Heart right ventricle (tissue), 16 donors: ENCODE results near the gene PHF19. TPM values are rescaled to one million over a fixed set of nuclear protein-coding genes. Genes with fewer than 3 reads are reported as not detected.

Experiments used
- ATAC-seq, 8 donors: fragments of 200-7000 bp; cut with Tn5 transposase; one replicate each; pipeline ENCODE4 v1.9.1; 2020; ENCODE audit warnings: mild to moderate bottlenecking in 8 of 8, moderate library complexity in 8 of 8, moderate number of reproducible peaks in 1 of 8
- DNase-seq, 2 donors: peaks; one replicate each; pipeline ENCODE4 v3.0.0-alpha.2; 2020
- H3K27ac ChIP-seq, 10 donors: fragments of 200-600 bp; sonication (generic) in 2 of 10; one replicate each; pipeline versions ENCODE4 v1.5.0 to v1.8.0; 2020 to 2022; ENCODE audit warnings: mild to moderate bottlenecking in 3 of 10
- H3K27me3 ChIP-seq, 7 donors: fragments of 200-600 bp; one replicate each; pipeline ENCODE4 v1.8.0; 2021 to 2022; ENCODE audit warnings: mild to moderate bottlenecking in 2 of 7
- H3K36me3 ChIP-seq, 9 donors: fragments of 200-600 bp; sonication (generic) in 1 of 9; one replicate each; pipeline versions ENCODE4 v1.5.0 to v1.8.0; 2020 to 2022; ENCODE audit warnings: mild to moderate bottlenecking in 2 of 9
- H3K4me1 ChIP-seq, 9 donors: fragments of 200-600 bp; sonication (generic) in 1 of 9; one replicate each; pipeline versions ENCODE4 v1.5.0 to v1.8.0; 2020 to 2022; ENCODE audit warnings: mild to moderate bottlenecking in 4 of 9
- H3K4me3 ChIP-seq, 10 donors: fragments of 200-600 bp; sonication (generic) in 2 of 10; one replicate each; pipeline versions ENCODE4 v1.5.0 to v1.8.0; 2020 to 2022; ENCODE audit warnings: mild to moderate bottlenecking in 7 of 10, moderate library complexity in 2 of 10
- H3K9me3 ChIP-seq, 11 donors: fragments of 200-600 bp in 10 of 11; sonication (generic) in 2 of 11; one replicate each; pipeline versions ENCODE4 v1.5.0 to v1.8.0; 2013 to 2022; ENCODE audit warnings: mild to moderate bottlenecking in 2 of 11, control low read depth in 1 of 11, moderate library complexity in 1 of 11
- CTCF ChIP-seq, 9 donors: fragments of 200-600 bp; sonication (generic) in 2 of 9; IDR thresholded peaks; one replicate each; pipeline versions ENCODE4 v1.5.0 to v1.8.0; 2021 to 2022; ENCODE audit warnings: antibody characterized with exemption in 9 of 9, mild to moderate bottlenecking in 5 of 9, moderate library complexity in 1 of 9
- WGBS, 2 donors: extraction: QIAGEN DNeasy Blood & Tissue Kit; methylation state at CpG; one replicate each; pipeline ENCODE4 v1.1.7; 2013; ENCODE audit warnings: inconsistent platforms in 1 of 2; 5-methylcytosine and 5-hydroxymethylcytosine counted together
- intact Hi-C, 10 donors: fragments of 100-400 bp; cut with DNase I; formaldehyde crosslinking; loops; one replicate each; pipeline versions ENCODE4 v1.11.1 to v1.14.2; 2022
- long read RNA-seq, 3 donors: library from polyadenylated mRNA; unstranded; transcript quantifications; one replicate each; pipeline ENCODE4 v2.0.0, GENCODE V29; 2020 to 2021
- polyA plus RNA-seq, 2 donors: library from polyadenylated mRNA; stranded (reverse); fragments of 200-250 nt; gene quantifications; one replicate each; pipeline ENCODE4 v1.2.3, GENCODE V29; 2013
- total RNA-seq, 10 donors: library from RNA; stranded (reverse); fragmentation: NEBNext Ultra II Directional in 3 of 10; extraction: Animal tissue kit (Norgen Biotek cat#: 25700) in 3 of 10; gene quantifications; one replicate each; pipeline versions ENCODE4 v1.2.1 to v1.2.4, GENCODE V29; 2021 to 2023
- donor health status: Arrhythmogenic right ventricular cardiomyopathy.
- donor health status: ischemic (EF 13 %, LVEDD 7.1; RV severe dilation, severe dysfunction).
- donor health status: healthy with polysubstance abuse.
- donor health status: DM: no; HTN: yes; CAD: no.
- donor health status: DM: no; HTN: no; CAD: no.
- donor health status: ischemic (EF 25% LVEDD 6.9; RV normal size, moderate dysfunction).
- donor health status: ischemic (EF 25% LVEDD 5.7; RV mildly dilated, moderate dysfunction).
- donor health status: healthy.
- donor health status: DM: yes; HTN: yes; CAD: no.
- donor health status: Ischemic cardiomyopathy.
- donor health status: ischemic (EF 35%, LVEDD 5.7; RV mildly dilated, moderate dysfunction).
- donor health status: nonischemic (EF 11% LVEDD 7.7; RV severe dilation, severe dysfunction).
- donor health status: DM: yes; HTN: yes; CAD: no.
- donor health status: PGD.
- donor health status: ischemic (EF 29% LVEDD 5.4; RV normal size, mild dysfunction).
- donor health status: nonischemic (EF 23%, LVEDD 6.1; RV moderate dilation, normal function).

PHF19 gene
- total RNA-seq (10 to 100 TPM in 8 of 10 donors, 1 to 10 TPM in 2; 9.2 to 24.0 (median 13.4) TPM), polyA plus RNA-seq (10 to 100 TPM; 10.2 to 12.5 TPM)
- long read RNA-seq, donor 1, full-length matches to known transcripts = 8 of 11 reads
- long read RNA-seq, donor 1, partial matches to known transcripts = 2 of 11 reads
- long read RNA-seq, donor 1, other reads (novel, unspliced or antisense) = 1 of 11 reads
- long read RNA-seq, donor 2, full-length matches to known transcripts = 6 of 16 reads
- long read RNA-seq, donor 2, partial matches to known transcripts = 2 of 16 reads
- long read RNA-seq, donor 2, other reads (novel, unspliced or antisense) = 8 of 16 reads
- long read RNA-seq, donor 3, transcript PHF19-203 (10 exons, 3,525 nt) = major isoform, 5 of 10 reads
- long read RNA-seq, donor 3, partial matches to known transcripts = 2 of 10 reads
- long read RNA-seq, donor 3, other reads (novel, unspliced or antisense) = 2 of 10 reads

- Histone ChIP-seq H3K27ac (peak within 1 kb of the TSS; percentile 76 to 96 (median 92)), H3K27me3 (no peaks in the 10 kb centered on the region), H3K4me1 (peaks cover 0 to 21% (median 9%) of the 10 kb centered on the region in 9 donors), H3K9me3 (no peaks in the 10 kb centered on the region), H3K4me3 (peak within 1 kb of the TSS; percentile 49 to 86 (median 74)), H3K36me3 (peaks cover 0 to 28% (median 0%) of the 10 kb centered on the region in 9 donors)
- WGBS, 2 donors = 1% methylated on average over 26 to 40 of the region's 45 CpGs
- DNase-seq (peak; percentile 33 to 48), ATAC-seq (peak; percentile 17 to 37 (median 22))
- TF ChIP-seq CTCF (IDR thresholded peaks at IDR 0.05) = no peak
- intact Hi-C loops = loop anchor here in 7 of 10 donors (2.0 to 10.0 kb wide), 6 partner anchors 50 to 198 kb away; partner anchors contain the start of genes CNTRL (in 1 of the 7) and TRAF1 (in 1 of the 7)
Measured at GRCh38 chr9:120876842-120877240, at the start of gene PHF19. Gene PHF19, minus strand, starts transcription at chr9:120877188. Its CDS starts 2,447 bp downstream, at chr9:120874741.

GRCh38 chr9:120926397-120926928 lies 49.5 kb upstream of the PHF19 start, which contains the start of gene TRAF1:
Gene TRAF1, minus strand, starts transcription at chr9:120926796. Its CDS starts 721 bp downstream, at chr9:120926075.
- Histone ChIP-seq H3K27me3 (no peaks in the 10 kb centered on the region), H3K27ac (peak within 1 kb of the TSS in 8 of 10 donors; percentile 5 to 95 (median 65)), H3K9me3 (no peaks in the 10 kb centered on the region), H3K4me1 (peaks cover 6 to 73% (median 23%) of the 10 kb centered on the region in 9 donors), H3K36me3 (peaks cover 0 to 7% (median 0%) of the 10 kb centered on the region in 9 donors), H3K4me3 (peak within 1 kb of the TSS in 2 of 10 donors; percentile 5 to 74)
- no peak for TF ChIP-seq CTCF (IDR thresholded peaks at IDR 0.05)
- ATAC-seq (no peak), DNase-seq (no peak)
- whole genome bisulfite sequencing, 2 donors = 79 to 86% methylated on average over 6 of the region's 6 CpGs
- intact Hi-C loops = loop anchor here in 1 of 10 donors (5.0 kb wide), 1 partner anchor 49 kb away; the partner anchor contains the start of gene PHF19

- peaks cover 0 to 11% (median 0%) of the 10 kb centered on the region in 9 donors for H3K36me3 ChIP-seq
- ATAC-seq (peak in 3 of 8 donors; percentile 11 to 36 (median 11)), DNase-seq (no peak)
- WGBS, 2 donors = 68 to 73% methylated on average over 13 of the region's 13 CpGs
- peak overlapping the region in 8 of 10 donors; percentile 0 to 95 (median 38) for H3K27ac ChIP-seq
- TF ChIP-seq CTCF (IDR thresholded peaks at IDR 0.05) = no peak
- H3K4me3 ChIP-seq = peak overlapping the region in 2 of 10 donors; percentile 5 to 51
- peaks cover 0 to 72% (median 20%) of the 10 kb centered on the region in 9 donors for H3K4me1 ChIP-seq
- no peaks in the 10 kb centered on the region for H3K27me3 ChIP-seq
- intact Hi-C loops = loop anchor here in 1 of 10 donors (5.0 kb wide), 1 partner anchor 48 kb away; the partner anchor contains the start of gene PHF19
- no peaks in the 10 kb centered on the region for H3K9me3 ChIP-seq
Measured at GRCh38 chr9:120925535-120926396, 48.8 kb upstream of the PHF19 start.
